T-cell (primary cell): Measurements from ENCODE around the gene ABCC11. TPM values are rescaled to one million over a fixed set of nuclear protein-coding genes. Genes with fewer than 3 reads are reported as not detected.

Experiments used
- ATAC-seq, 4 experiments: fragments of 200-7000 bp in 3 of 4; fragments of 150-1000 bp in 1 of 4; cut with Tn5 transposase; replicated peaks in 1 of 4; 1 replicate in 3 of 4; 2 replicates in 1 of 4; pipeline ENCODE4 v1.10.0; 2021; ENCODE audit warnings: moderate library complexity in 3 of 4, mild to moderate bottlenecking in 2 of 4, moderate number of reproducible peaks in 1 of 4
- CTCF ChIA-PET, 2 donors: fragments of 300-600 bp; sonication (Branson Sonifier 250); formaldehyde crosslinking; loops; one replicate each; lab custom pipeline; 2022; ENCODE audit warnings: antibody characterized with exemption in 2 of 2; lab: Charles Lee
- POLR2A ChIA-PET, 2 donors: fragments of 300-600 bp; sonication (Branson Sonifier 250); formaldehyde crosslinking; loops; one replicate each; lab custom pipeline; 2022; ENCODE audit warnings: antibody characterized with exemption in 2 of 2; lab: Charles Lee
- DNase-seq, 35 experiments: peaks; one replicate each; pipeline versions ENCODE4 v3.0.0 to v3.0.0-alpha.2; 2013 to 2023
- H3K27ac ChIP-seq: one replicate; pipeline ENCODE4 v1.5.1; 2013; ENCODE audit warnings: low read length
- H3K27me3 ChIP-seq, 2 experiments: replicated peaks in 1 of 2; 1 replicate in 1 of 2; 2 replicates in 1 of 2; pipeline versions ENCODE4 v1.6.1 to v1.7.0; 2013; ENCODE audit warnings: low read length in 1 of 2, mixed read lengths in 1 of 2; ENCODE audit not compliant: control insufficient read depth in 2 of 2, insufficient read depth in 2 of 2; ENCODE audit errors: extremely low read depth in 1 of 2
- H3K36me3 ChIP-seq, 2 donors: 1 replicate in 1 of 2; 2 replicates in 1 of 2; pipeline versions ENCODE4 v1.6.1 to v1.7.0; 2013; ENCODE audit warnings: low read length in 1 of 2; ENCODE audit not compliant: control insufficient read depth in 2 of 2, insufficient read depth in 1 of 2; ENCODE audit errors: extremely low read depth in 1 of 2
- H3K4me1 ChIP-seq, 2 experiments: 1 replicate in 1 of 2; 2 replicates in 1 of 2; pipeline versions ENCODE4 v1.6.1 to v1.7.0; 2013; ENCODE audit warnings: low read length in 2 of 2, mixed read lengths in 1 of 2; ENCODE audit not compliant: insufficient read depth in 2 of 2, control insufficient read depth in 1 of 2; ENCODE audit errors: extremely low read depth in 1 of 2
- H3K4me3 ChIP-seq, 2 donors: 1 replicate in 1 of 2; 2 replicates in 1 of 2; pipeline versions ENCODE4 v1.5.1 to v1.7.0; 2013; ENCODE audit warnings: mild to moderate bottlenecking in 2 of 2, low read length in 1 of 2, moderate library complexity in 1 of 2; ENCODE audit not compliant: control insufficient read depth in 1 of 2; ENCODE audit errors: extremely low read depth in 1 of 2
- H3K9me3 ChIP-seq: 2 replicates; pipeline ENCODE4 v1.7.0; 2013
- H3K27ac Mint-ChIP-seq, 2 donors: one replicate each; pipeline ENCODE4 v1.8.0; 2020 to 2021; ENCODE audit warnings: mild to moderate bottlenecking in 2 of 2, mixed read lengths in 2 of 2
- H3K27me3 Mint-ChIP-seq, 2 donors: one replicate each; pipeline ENCODE4 v1.8.0; 2021 to 2022; ENCODE audit warnings: mixed read lengths in 2 of 2
- H3K36me3 Mint-ChIP-seq: one replicate; pipeline ENCODE4 v1.8.0; 2021; ENCODE audit warnings: mixed read lengths
- H3K4me1 Mint-ChIP-seq, 3 donors: one replicate each; pipeline ENCODE4 v1.8.0; 2020 to 2022; ENCODE audit warnings: mixed read lengths in 3 of 3, mild to moderate bottlenecking in 1 of 3
- H3K4me3 Mint-ChIP-seq, 3 donors: one replicate each; pipeline ENCODE4 v1.8.0; 2020 to 2022; ENCODE audit warnings: mild to moderate bottlenecking in 3 of 3, mixed read lengths in 3 of 3, moderate library complexity in 3 of 3
- H3K9me3 Mint-ChIP-seq, 3 donors: one replicate each; pipeline ENCODE4 v1.8.0; 2020 to 2022; ENCODE audit warnings: mixed read lengths in 3 of 3
- WGBS: methylation state at CpG from one replicate; pipeline ENCODE4 v1.1.5; 2013; ENCODE audit warnings: missing lambda C conversion rate; ENCODE audit not compliant: insufficient coverage; 5-methylcytosine and 5-hydroxymethylcytosine counted together
- total RNA-seq, 35 experiments: library from RNA in 6 of 35; stranded (reverse) in 6 of 35; fragments of 120-200 nt in 1 of 35; gene quantifications; one replicate each; pipeline versions ENCODE4 v1.2.1 to v1.2.4 and lab custom pipeline; 2013 to 2026

ABCC11 gene
- total RNA-seq, 5 donors from 2014 or later (not counting 1 experiment from before 2014, with no cell fraction given) = 0.07 to 0.29 (median 0.25) TPM; not detected in 2

DNA sequence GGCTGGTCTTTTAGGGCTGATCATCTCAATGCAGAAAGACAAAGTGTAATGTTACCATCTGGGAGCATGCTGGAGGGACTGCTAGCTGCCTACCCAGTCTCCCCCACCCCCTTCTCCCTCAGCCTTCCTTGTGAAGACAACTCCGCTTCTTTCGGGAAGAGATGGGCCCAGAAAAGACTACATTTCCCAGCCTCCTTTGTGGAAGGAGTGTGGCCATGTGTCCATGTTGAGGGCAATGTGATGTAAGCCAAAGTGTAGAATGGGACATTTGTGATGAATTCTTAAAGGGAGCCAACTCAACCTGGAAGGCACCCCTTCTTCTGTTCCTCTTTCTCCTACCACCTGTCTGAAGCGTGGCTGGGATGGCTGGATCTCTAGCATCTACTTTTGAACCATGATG, 107.8 kb downstream of the ABCC11 start:
- DNase-seq (no peak), ATAC-seq (no peak)
- H3K9me3 Mint-ChIP-seq = no peaks in the 10 kb centered on the region
- no peak overlapping the region for H3K27ac Mint-ChIP-seq
- H3K36me3 Mint-ChIP-seq = no peaks in the 10 kb centered on the region
- H3K4me3 ChIP-seq = no peak overlapping the region
- H3K9me3 ChIP-seq = no peaks in the 10 kb centered on the region
- POLR2A ChIA-PET = no interaction called here
- WGBS = no CpG with 5 or more reads among the region's 3 CpGs
- CTCF ChIA-PET = interaction anchor here (0.5 to 1.0 kb wide), 4 partner anchors 17 to 1208 kb away, joined by 3 to 6 read pairs (median 4); no protein-coding TSS in a partner anchor
- H3K4me1 ChIP-seq = no peaks in the 10 kb centered on the region
- H3K27me3 ChIP-seq = peaks cover 0 to 6% of the 10 kb centered on the region in 2 experiments
- peaks cover 7 to 8% of the 10 kb centered on the region in 2 donors for H3K27me3 Mint-ChIP-seq
- H3K36me3 ChIP-seq = no peaks in the 10 kb centered on the region
- H3K4me1 Mint-ChIP-seq = no peaks in the 10 kb centered on the region
- no peak overlapping the region for H3K27ac ChIP-seq
- H3K4me3 Mint-ChIP-seq = no peak overlapping the region

GRCh38 chr16:48138543-48138942, 108.8 kb downstream of the ABCC11 start:
- ATAC-seq (no peak), DNase-seq (no peak)
- Histone ChIP-seq H3K36me3 (no peaks in the 10 kb centered on the region), H3K27me3 (peaks cover 0 to 6% of the 10 kb centered on the region in 2 experiments), H3K4me3 (no peak overlapping the region), H3K4me1 (no peaks in the 10 kb centered on the region), H3K27ac (no peak overlapping the region), H3K9me3 (no peaks in the 10 kb centered on the region)
- Mint-ChIP-seq H3K27ac (no peak overlapping the region), H3K4me3 (no peak overlapping the region), H3K9me3 (no peaks in the 10 kb centered on the region), H3K27me3 (peaks cover 2 to 5% of the 10 kb centered on the region in 2 donors), H3K4me1 (no peaks in the 10 kb centered on the region), H3K36me3 (no peaks in the 10 kb centered on the region)
- ChIA-PET POLR2A (no interaction called here), CTCF (interaction anchor here in 1 of 2 donors (0.7 kb wide), 1 partner anchor 408 kb away, joined by 3 read pairs; no protein-coding TSS in a partner anchor)
- 83% methylated on average over 1 of the region's 2 CpGs for WGBS

DNA sequence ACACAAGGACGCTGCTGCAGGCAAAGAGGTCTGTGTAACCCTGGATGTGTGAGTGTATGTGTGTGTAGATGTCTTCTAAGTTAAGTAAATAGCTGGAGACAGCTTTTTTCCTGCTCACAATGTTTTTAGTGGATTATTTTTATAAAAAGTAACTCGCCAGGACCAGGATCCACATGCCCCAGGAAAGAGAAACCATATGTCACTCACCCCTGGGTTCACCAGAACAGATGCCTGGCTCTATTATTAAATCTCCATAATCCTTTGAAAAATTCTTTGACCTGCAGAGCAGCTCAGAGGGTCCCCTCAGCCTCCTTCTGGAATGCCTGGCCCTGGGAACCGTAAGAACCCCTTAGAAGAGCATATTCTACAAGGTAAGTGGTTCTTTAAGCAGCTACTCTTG, 109.5 kb downstream of the ABCC11 start:
- Mint-ChIP-seq H3K4me3 (no peak overlapping the region), H3K27me3 (peaks cover 0 to 5% of the 10 kb centered on the region in 2 donors), H3K36me3 (no peaks in the 10 kb centered on the region), H3K4me1 (no peaks in the 10 kb centered on the region), H3K27ac (no peak overlapping the region), H3K9me3 (no peaks in the 10 kb centered on the region)
- Histone ChIP-seq H3K4me1 (no peaks in the 10 kb centered on the region), H3K27me3 (peaks cover 0 to 4% of the 10 kb centered on the region in 2 experiments), H3K9me3 (no peaks in the 10 kb centered on the region), H3K36me3 (no peaks in the 10 kb centered on the region), H3K27ac (no peak overlapping the region), H3K4me3 (no peak overlapping the region)
- POLR2A ChIA-PET = no interaction called here
- CTCF ChIA-PET = no interaction called here
- WGBS = 80% methylated on average over 1 of the region's 3 CpGs
- DNase-seq (no peak), ATAC-seq (no peak)

GRCh38 chr16:48136547-48137360, 110.6 kb downstream of the ABCC11 start:
- Histone ChIP-seq H3K27me3 (peaks cover 0 to 4% of the 10 kb centered on the region in 2 experiments), H3K4me1 (no peaks in the 10 kb centered on the region), H3K9me3 (no peaks in the 10 kb centered on the region), H3K27ac (no peak overlapping the region), H3K4me3 (no peak overlapping the region), H3K36me3 (no peaks in the 10 kb centered on the region)
- H3K36me3 Mint-ChIP-seq = no peaks in the 10 kb centered on the region
- H3K4me3 Mint-ChIP-seq = no peak overlapping the region
- peaks cover 0 to 3% of the 10 kb centered on the region in 2 donors for H3K27me3 Mint-ChIP-seq
- CTCF ChIA-PET = no interaction called here
- no peaks in the 10 kb centered on the region for H3K4me1 Mint-ChIP-seq
- ATAC-seq (no peak), DNase-seq (no peak)
- H3K9me3 Mint-ChIP-seq = no peaks in the 10 kb centered on the region
- WGBS = 65% methylated on average over 4 of the region's 9 CpGs
- POLR2A ChIA-PET = no interaction called here
- H3K27ac Mint-ChIP-seq = no peak overlapping the region

DNA sequence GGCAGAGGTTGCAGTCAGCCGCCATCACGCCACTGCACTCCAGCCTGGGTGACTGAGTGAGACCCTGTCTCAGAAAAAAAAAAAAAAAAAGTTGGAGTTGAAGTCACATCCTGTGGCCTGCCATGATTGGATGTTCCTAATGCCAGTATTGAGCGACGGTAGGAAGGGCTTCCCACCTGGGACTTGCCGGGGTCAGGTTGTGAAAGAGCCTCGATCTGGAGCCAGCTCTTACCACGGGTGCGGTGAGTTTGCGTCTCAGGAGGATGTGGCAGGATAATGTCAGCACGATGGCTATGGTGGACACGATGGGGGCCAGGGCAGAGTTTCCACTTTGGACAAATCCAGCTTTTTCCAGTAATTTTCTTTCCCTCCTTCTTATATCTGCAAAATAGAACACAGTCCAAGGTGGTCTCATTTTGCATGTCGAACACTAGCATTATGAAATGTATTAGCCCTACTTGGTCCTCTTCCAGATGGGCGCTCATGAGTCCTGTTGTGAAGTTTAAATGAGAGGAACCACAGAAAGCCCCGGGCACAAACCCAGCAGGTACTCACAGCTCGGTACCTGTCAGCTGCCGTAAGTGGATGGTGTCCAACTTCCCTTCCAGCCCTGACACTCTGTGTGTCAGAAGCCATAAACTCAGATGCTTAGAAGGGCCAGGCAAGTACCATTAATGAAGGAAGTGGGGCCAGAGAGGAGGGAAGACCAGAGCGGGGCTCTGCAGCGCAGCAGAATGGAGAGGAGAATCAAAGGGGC, 113.7 kb downstream of the ABCC11 start:
- ChIA-PET CTCF (no interaction called here), POLR2A (no interaction called here)
- ATAC-seq (no peak), DNase-seq (no peak)
- no peaks in the 10 kb centered on the region for H3K4me1 Mint-ChIP-seq
- no peak overlapping the region for H3K27ac Mint-ChIP-seq
- no peaks in the 10 kb centered on the region for H3K9me3 ChIP-seq
- peaks cover 0 to 7% of the 10 kb centered on the region in 2 experiments for H3K27me3 ChIP-seq
- H3K4me1 ChIP-seq = no peaks in the 10 kb centered on the region
- no peak overlapping the region for H3K27ac ChIP-seq
- H3K9me3 Mint-ChIP-seq = no peaks in the 10 kb centered on the region
- no peaks in the 10 kb centered on the region for H3K36me3 ChIP-seq
- no peaks in the 10 kb centered on the region for H3K36me3 Mint-ChIP-seq
- H3K4me3 ChIP-seq = no peak overlapping the region
- whole genome bisulfite sequencing = 94% methylated on average over 8 of the region's 18 CpGs
- peaks cover 1 to 5% of the 10 kb centered on the region in 2 donors for H3K27me3 Mint-ChIP-seq
- H3K4me3 Mint-ChIP-seq = no peak overlapping the region

DNA sequence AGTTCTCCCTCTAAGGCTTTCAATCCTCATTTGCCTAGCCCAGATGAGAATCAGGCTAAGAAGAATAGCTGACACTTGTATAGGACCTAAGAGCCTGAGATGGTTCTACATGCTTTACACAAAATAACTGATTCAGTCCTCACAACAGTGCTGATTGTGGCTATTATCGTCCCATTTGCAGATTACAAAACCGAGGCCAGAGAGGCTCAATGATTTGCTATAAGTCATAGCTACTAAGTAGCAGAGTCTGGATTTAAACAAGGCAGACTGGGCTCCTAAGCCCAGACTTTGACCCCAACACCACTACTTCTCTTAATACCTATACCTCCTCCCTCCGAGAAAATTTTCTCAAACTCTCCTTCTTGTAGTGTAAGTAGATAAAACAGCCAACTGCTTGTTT, 114.6 kb downstream of the ABCC11 start:
- Mint-ChIP-seq H3K36me3 (no peaks in the 10 kb centered on the region), H3K27ac (no peak overlapping the region), H3K9me3 (no peaks in the 10 kb centered on the region), H3K4me1 (no peaks in the 10 kb centered on the region), H3K27me3 (peaks cover 1 to 5% of the 10 kb centered on the region in 2 donors), H3K4me3 (no peak overlapping the region)
- Histone ChIP-seq H3K4me3 (no peak overlapping the region), H3K4me1 (no peaks in the 10 kb centered on the region), H3K27ac (no peak overlapping the region), H3K9me3 (no peaks in the 10 kb centered on the region), H3K36me3 (no peaks in the 10 kb centered on the region), H3K27me3 (peaks cover 0 to 7% of the 10 kb centered on the region in 2 experiments)
- ChIA-PET CTCF (no interaction called here), POLR2A (no interaction called here)
- DNase-seq = no peak
- no peak for ATAC-seq
- WGBS = no CpG with 5 or more reads among the region's 3 CpGs
